Lower lobe of right lung (tissue), 2 donors: ENCODE data around the gene TPX2. TPM values are rescaled to one million over a fixed set of nuclear protein-coding genes. Genes with fewer than 3 reads are reported as not detected.

Experiments
- ATAC-seq, 2 donors: fragments of 200-7000 bp; cut with Tn5 transposase; one replicate each; pipeline ENCODE4 v1.9.1; 2020 to 2022; ENCODE audit warnings: mild to moderate bottlenecking in 2 of 2, moderate library complexity in 2 of 2
- DNase-seq: peaks from one replicate; pipeline ENCODE4 v3.0.0-alpha.2; 2020
- H3K27ac ChIP-seq: fragments of 200-600 bp; one replicate; pipeline ENCODE4 v1.8.0; 2022
- H3K27me3 ChIP-seq: fragments of 200-600 bp; one replicate; pipeline ENCODE4 v1.8.0; 2022; ENCODE audit warnings: low read depth
- H3K36me3 ChIP-seq: fragments of 200-600 bp; one replicate; pipeline ENCODE4 v1.8.0; 2022; ENCODE audit warnings: mild to moderate bottlenecking
- H3K4me1 ChIP-seq: fragments of 200-600 bp; one replicate; pipeline ENCODE4 v1.8.0; 2022
- H3K4me3 ChIP-seq: fragments of 200-600 bp; one replicate; pipeline ENCODE4 v1.8.0; 2022; ENCODE audit warnings: mild to moderate bottlenecking
- H3K9me3 ChIP-seq: fragments of 200-600 bp; one replicate; pipeline ENCODE4 v1.8.0; 2022
- CTCF ChIP-seq: fragments of 200-600 bp; IDR thresholded peaks from one replicate; pipeline ENCODE4 v1.8.0; 2022; ENCODE audit warnings: antibody characterized with exemption, mild to moderate bottlenecking
- intact Hi-C: fragments of 100-400 bp; cut with DNase I; formaldehyde crosslinking; loops from one replicate; pipeline ENCODE4 v1.11.0; 2022
- total RNA-seq: library from RNA; stranded (reverse); fragmentation: NEBNext Ultra II Directional; extraction: Animal tissue kit (Norgen Biotek cat#: 25700); gene quantifications from one replicate; pipeline ENCODE4 v1.2.1, GENCODE V29; 2021
- donor health status: DM: no; HTN: yes; CAD: no; lungs with severe emphysema.

Gene TPX2
- total RNA-seq, 1 donor from 2014 or later = 1.9 TPM

- TF ChIP-seq CTCF = no peak
- no peak overlapping the region for H3K27ac ChIP-seq
- no peaks in the 10 kb centered on the region for H3K27me3 ChIP-seq
- H3K4me3 ChIP-seq = no peak overlapping the region
- DNase-seq = no peak
- ATAC-seq = no peak
- intact Hi-C loops = no loop called here
- no peaks in the 10 kb centered on the region for H3K4me1 ChIP-seq
- no peaks in the 10 kb centered on the region for H3K36me3 ChIP-seq
- H3K9me3 ChIP-seq = no peaks in the 10 kb centered on the region
These were observed 51.3 kb downstream of the TPX2 start for GRCh38 chr20:31790401-31790800.

GRCh38 chr20:31797364-31797763 lies 58.3 kb downstream of the TPX2 start:
- no peaks in the 10 kb centered on the region for H3K9me3 ChIP-seq
- ATAC-seq (no peak), DNase-seq (no peak)
- intact Hi-C loops = no loop called here
- H3K4me1 ChIP-seq = no peaks in the 10 kb centered on the region
- H3K27ac ChIP-seq = no peak overlapping the region
- H3K27me3 ChIP-seq = no peaks in the 10 kb centered on the region
- no peaks in the 10 kb centered on the region for H3K36me3 ChIP-seq
- TF ChIP-seq CTCF = no peak
- H3K4me3 ChIP-seq = no peak overlapping the region

- Histone ChIP-seq H3K4me3 (no peak overlapping the region), H3K9me3 (no peaks in the 10 kb centered on the region), H3K4me1 (no peaks in the 10 kb centered on the region), H3K27ac (no peak overlapping the region), H3K27me3 (no peaks in the 10 kb centered on the region), H3K36me3 (no peaks in the 10 kb centered on the region)
- intact Hi-C loops = no loop called here
- DNase-seq (no peak), ATAC-seq (no peak)
- no peak for TF ChIP-seq CTCF
These were observed 62.4 kb downstream of the TPX2 start for GRCh38 chr20:31801508-31801907.

GRCh38 chr20:31803552-31804291 lies 64.6 kb downstream of the TPX2 start:
- Histone ChIP-seq H3K4me1 (no peaks in the 10 kb centered on the region), H3K27ac (no peak overlapping the region), H3K36me3 (no peaks in the 10 kb centered on the region), H3K27me3 (no peaks in the 10 kb centered on the region), H3K4me3 (no peak overlapping the region), H3K9me3 (no peaks in the 10 kb centered on the region)
- DNase-seq (no peak), ATAC-seq (no peak)
- TF ChIP-seq CTCF = no peak
- intact Hi-C loops = no loop called here

GRCh38 chr20:31806564-31807355 lies 67.7 kb downstream of the TPX2 start:
- no peaks in the 10 kb centered on the region for H3K36me3 ChIP-seq

More at GRCh38 chr20:31806564-31807355, 67.7 kb downstream of the TPX2 start:
- Histone ChIP-seq H3K4me3 (no peak overlapping the region), H3K9me3 (no peaks in the 10 kb centered on the region), H3K27me3 (no peaks in the 10 kb centered on the region), H3K27ac (no peak overlapping the region), H3K4me1 (peaks cover 9% of the 10 kb centered on the region)
- no peak for TF ChIP-seq CTCF
- intact Hi-C loops = no loop called here
- DNase-seq (no peak), ATAC-seq (no peak)
